ENCODE results near the gene TMED6.

DNA sequence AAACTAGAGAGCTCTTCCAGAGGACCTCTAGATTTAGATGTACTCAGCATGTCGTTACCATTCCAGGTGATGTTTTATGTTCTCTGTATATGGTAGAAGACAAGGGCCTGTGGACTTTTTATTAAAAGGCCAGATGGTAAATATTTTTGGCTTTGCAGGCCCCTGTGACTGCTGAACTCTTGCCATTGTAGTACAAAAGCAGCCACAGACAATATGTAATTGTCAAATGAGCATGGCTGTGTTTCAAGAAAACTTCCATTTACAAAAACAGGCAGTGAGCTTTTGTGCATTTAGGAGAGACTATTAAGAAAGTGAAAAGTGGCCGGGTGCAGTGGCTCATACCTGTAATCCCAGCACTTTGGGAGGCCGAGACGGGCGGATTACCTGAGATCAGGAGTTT lies 7.4 kb downstream of the TMED6 start:
- TF ChIP-seq, protein P1, sequence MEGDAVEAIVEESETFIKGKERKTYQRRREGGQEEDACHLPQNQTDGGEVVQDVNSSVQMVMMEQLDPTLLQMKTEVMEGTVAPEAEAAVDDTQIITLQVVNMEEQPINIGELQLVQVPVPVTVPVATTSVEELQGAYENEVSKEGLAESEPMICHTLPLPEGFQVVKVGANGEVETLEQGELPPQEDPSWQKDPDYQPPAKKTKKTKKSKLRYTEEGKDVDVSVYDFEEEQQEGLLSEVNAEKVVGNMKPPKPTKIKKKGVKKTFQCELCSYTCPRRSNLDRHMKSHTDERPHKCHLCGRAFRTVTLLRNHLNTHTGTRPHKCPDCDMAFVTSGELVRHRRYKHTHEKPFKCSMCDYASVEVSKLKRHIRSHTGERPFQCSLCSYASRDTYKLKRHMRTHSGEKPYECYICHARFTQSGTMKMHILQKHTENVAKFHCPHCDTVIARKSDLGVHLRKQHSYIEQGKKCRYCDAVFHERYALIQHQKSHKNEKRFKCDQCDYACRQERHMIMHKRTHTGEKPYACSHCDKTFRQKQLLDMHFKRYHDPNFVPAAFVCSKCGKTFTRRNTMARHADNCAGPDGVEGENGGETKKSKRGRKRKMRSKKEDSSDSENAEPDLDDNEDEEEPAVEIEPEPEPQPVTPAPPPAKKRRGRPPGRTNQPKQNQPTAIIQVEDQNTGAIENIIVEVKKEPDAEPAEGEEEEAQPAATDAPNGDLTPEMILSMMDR (IDR thresholded peaks at IDR 0.05), result no peak
- no peak for TF ChIP-seq POLR2A (IDR thresholded peaks at IDR 0.05)

Measured in vagina (tissue), 2 donors.